HG02623 (cell line): ENCODE measurements around the gene TLR3.
"Not testable (repeated sequence)": the region's sequence is repeated elsewhere in the genome, so short reads cannot be mapped to it uniquely, and the experiment has no call there.

Experiments
- ATAC-seq: cut with Tn5 transposase; IDR thresholded peaks from one replicate; pipeline ENCODE4 v1.9.1; 2021; ENCODE audit warnings: moderate library complexity; ENCODE audit not compliant: unreplicated experiment

The TLR3 gene

DNA sequence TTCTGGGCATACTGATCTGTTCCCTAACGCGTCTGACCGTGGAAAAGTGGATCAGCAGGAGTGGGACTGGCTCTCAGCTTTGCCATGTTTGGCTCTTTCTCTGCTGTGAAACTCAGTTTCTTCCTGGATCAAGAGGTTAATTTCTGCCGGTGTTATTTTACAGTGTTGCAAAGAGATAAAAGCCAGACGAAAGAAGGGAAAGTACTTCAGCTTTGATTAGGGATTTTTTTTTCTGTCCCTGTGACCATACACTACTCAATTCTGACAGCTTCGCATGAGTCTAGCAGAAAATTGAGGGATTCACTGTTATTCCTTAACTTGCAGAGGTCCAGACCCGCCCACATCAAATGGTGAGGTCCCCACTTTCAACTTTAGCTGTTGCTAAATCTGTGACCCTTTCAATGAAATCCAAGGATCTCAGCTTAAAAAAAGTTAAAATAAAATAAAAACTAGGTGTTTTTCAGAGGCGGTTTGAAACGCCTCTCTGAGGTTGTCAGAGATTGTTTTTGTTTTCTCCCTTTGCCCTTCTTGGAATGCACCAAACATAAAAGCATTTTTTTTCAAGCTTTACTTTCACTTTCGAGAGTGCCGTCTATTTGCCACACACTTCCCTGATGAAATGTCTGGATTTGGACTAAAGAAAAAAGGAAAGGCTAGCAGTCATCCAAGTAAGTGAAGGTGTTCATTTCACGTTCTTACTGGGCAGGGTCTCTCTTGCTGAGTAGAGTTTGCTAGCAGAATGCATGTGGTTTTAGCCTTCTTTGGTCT lies at the start of gene TLR3:
Gene TLR3 (plus strand): TSS at position 576 of the 768 bp plus-strand sequence. CDS start 7,464 bp downstream, outside the sequence.
- no peak for ATAC-seq

GRCh38 chr4:186019269-186019668 lies 49.7 kb upstream of the TLR3 start:
- no peak for ATAC-seq

GRCh38 chr4:186020106-186020792 lies 48.7 kb upstream of the TLR3 start:
- no peak for ATAC-seq

DNA sequence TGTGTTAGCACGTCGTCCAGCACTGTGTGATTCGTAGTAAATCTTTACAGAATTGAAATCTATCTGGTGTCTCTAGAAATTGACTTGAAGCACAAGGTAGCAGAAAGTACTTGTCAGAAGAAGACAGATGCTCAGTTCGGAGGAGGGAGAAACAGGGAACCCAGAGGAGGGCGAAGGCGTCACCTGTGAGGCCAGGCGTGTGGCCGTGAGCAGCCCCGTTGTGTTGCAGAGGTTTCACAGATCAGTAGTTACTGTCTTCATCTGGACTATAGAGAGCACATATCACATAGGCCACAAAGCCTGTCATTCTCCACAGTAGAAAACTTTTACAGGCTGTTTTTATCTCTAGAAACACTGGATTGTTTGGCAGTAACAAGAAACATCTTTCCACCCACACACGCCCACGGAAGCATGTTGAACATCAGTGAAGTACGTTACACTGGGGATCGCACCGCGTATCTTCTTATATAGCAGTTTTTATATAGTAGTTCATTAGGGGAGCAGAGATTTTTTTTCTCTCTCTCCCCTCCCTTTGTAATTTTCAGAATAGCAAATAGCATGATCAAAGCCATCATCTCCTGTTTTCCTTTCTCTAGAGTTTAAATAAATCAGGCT lies 48.1 kb upstream of the TLR3 start:
- no peak for ATAC-seq

- ATAC-seq = no peak
These were observed 47.3 kb upstream of the TLR3 start for GRCh38 chr4:186021461-186022167.

DNA sequence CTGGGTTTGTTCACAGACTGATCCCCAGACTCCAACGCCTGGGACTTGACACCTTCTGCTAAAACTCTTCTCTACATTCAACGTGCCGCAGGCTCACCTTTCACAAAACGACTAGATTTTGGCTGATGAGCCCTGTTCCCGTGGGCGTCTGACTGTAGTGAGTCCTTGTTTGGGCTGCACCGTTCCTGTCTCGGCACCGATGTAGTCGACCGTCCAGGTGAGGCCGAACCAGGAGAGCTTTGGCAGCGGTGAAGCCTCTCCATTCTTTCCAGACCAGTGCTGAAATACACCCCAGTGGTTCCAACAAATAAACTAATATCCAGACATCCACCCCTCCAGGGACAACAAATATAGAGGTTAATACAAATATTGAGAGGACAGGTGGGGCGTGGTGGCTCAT lies 45.0 kb upstream of the TLR3 start:
- ATAC-seq = no peak

DNA sequence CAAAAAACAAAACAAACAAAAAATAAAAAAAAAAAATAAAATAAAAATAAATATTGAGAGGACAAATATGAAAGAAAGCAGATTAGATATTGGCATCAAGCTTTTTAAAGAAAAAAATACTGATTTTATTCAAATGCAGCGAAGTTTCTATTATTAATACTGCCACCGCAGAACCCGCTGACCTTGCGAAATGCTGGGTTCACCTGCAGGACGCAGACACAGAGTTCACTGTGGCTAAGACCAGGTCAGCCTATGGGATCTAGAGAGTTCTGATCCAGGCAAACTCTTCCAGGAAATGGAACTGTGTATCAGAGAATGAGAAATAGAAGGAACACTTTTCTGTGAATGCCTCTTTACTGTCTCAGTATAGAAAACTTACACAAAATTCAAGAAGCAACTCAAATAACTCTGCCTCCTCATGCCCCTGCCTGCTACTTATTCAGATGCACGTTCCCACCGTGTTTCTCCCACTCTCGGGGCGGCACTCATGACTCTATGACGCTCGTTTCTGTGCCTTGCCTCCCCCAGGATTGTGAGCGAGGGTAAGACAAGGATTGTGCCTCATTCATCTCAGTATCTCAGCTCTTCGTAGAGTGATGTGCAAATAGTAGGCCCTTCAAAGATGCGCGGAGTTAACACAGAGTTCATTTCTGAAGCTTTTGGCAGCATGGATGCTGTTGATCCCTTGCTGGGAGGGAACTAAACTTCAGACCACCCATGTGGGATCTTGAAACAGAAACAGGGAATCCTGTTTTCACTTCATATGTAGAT lies 44.1 kb upstream of the TLR3 start:
- ATAC-seq = no peak

- no peak for ATAC-seq
These were observed 43.6 kb upstream of the TLR3 start for GRCh38 chr4:186025408-186025690.

DNA sequence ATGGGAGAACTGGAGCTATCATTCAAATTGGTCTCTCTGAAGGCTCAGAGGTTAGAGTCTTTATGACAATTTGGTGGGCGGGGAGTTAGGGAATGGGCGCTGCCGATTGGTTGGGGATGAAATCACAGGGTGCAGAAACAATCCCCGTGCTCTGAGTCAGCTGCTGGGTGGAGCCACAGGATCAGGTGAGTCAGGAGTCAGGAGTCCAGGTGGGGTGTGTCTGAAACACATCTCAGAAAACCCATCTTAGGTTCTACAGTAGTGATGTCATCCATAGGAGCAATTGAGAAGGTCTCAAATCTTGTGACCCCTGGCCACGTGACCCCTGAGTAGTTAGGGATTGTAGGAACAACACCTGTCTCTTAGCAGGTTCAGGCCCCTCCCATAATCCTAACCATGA lies 41.6 kb upstream of the TLR3 start:
- ATAC-seq = no peak

DNA sequence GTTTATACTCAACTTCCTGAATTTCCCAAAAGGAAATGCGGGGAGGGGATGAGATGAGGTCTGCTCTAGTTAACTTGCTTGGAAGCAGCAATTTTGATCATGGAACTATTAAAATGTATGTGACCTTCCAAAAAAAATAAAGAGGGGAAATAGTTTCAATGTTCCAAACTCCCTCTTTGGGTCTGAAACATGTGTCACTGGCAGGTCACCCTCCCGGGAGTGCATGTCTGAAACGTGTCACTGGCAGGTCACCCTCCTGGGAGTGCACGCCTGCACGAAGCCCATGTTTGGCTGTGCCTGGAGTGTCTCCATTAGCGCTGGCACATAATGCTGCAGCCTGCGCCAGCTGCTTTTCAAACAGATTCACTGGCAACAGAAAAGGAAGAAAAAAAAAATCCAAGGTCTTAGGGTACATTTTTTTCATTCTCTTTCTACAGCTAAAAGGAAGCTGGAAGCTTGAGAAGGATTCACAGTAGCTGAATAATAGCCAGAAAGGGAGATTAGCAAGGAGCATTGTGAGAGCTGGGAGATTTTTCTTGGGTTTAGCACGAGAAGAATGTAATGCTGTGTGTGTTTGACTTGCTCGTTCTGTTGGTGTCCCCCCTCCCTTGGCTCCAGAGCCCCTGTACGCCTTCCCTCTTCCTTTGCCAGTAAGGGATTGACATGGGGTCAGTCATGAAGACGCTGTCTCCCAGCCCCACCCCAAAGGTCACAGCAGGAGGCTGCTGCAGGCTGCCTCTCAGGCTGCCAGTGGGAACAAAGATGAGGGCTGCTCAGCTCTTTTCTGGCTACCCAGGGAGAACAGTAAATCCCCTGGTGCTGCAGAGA lies 39.2 kb upstream of the TLR3 start:
- ATAC-seq = no peak

DNA sequence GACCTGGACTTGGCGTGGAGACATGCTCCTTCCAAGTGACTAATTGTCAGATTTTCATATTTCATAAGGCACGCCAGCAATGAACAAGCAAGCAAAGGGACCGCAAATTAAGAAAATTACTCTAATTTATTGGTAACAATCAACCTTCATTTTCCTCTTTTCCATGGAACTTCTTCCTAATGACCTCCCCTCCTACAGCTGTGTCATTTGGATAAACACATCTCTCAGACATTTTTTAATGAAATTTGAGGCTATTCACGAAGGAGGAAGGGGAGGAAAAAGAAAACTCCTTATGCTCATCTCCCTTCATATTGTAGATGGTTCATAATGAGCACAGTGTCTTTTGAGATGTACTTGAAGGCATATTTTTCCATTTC lies 38.6 kb upstream of the TLR3 start:
- ATAC-seq = no peak

GRCh38 chr4:186030795-186031194 lies 38.2 kb upstream of the TLR3 start:
- no peak for ATAC-seq

- no peak for ATAC-seq
These were observed 36.7 kb upstream of the TLR3 start for GRCh38 chr4:186032259-186032658.

DNA sequence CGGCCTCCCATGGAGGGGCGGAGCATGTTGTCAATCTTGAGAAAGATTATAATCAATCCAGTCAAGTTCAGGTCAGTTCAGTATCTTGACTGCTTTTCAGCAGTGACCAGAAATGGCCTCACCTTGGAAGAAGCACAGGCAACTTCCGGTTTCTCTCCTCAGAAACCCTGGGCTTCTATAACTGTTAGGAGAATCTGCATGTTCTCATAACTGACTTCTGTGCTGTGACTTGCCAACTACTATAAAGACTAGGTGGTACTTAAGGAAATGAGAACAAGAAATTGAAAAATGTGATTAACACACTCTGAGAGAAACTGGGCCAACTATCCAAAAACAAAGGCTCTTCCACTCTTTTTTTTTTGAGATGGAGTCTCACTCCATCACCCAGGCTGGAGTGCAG lies 35.9 kb upstream of the TLR3 start:
- ATAC-seq = no peak

DNA sequence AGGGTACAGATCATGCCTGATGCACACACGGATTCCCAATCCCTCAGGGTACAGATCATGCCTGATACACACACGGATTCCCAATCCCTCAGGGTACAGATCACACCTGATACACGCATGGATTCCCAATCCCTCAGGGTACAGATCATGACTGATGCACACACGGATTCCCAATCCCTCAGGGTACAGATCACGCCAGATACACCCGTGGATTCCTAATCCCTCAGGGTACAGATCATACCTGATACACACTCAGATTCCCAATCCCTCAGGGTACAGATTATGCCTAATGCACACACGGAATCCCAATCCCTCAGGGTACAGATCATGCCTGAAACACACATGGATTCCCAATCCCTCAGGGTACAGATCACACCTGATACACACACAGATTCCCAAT lies 34.3 kb upstream of the TLR3 start:
- ATAC-seq = not testable (repeated sequence)

DNA sequence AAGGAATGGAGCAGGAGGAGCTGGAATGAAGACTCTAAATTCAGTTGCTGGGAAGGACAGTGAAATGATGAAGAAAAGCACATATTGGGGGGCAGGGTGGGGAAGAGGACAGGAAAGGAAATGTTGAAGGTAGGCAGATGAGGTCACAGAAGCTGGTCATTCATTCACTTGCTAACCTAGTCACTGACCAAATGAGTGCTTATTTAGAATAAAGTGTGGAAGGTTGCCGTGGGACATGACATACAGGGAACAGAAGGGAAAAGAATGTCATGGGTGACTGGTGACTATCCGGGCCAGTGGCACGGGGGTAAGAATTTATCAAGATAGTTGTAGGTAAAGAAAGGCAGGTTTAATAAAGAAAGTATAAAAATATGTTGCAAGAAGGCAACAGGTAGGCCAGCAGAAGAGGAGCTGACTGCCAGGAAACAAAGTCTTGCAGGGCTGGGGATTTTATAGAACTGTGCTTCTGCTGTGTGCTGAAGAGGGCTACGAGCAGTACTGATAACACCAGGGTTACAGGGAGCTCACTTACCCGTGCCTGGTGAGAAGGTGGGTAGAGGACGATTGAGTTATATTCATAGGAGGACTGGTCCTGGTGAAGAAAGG lies 31.9 kb upstream of the TLR3 start:
- ATAC-seq = no peak

DNA sequence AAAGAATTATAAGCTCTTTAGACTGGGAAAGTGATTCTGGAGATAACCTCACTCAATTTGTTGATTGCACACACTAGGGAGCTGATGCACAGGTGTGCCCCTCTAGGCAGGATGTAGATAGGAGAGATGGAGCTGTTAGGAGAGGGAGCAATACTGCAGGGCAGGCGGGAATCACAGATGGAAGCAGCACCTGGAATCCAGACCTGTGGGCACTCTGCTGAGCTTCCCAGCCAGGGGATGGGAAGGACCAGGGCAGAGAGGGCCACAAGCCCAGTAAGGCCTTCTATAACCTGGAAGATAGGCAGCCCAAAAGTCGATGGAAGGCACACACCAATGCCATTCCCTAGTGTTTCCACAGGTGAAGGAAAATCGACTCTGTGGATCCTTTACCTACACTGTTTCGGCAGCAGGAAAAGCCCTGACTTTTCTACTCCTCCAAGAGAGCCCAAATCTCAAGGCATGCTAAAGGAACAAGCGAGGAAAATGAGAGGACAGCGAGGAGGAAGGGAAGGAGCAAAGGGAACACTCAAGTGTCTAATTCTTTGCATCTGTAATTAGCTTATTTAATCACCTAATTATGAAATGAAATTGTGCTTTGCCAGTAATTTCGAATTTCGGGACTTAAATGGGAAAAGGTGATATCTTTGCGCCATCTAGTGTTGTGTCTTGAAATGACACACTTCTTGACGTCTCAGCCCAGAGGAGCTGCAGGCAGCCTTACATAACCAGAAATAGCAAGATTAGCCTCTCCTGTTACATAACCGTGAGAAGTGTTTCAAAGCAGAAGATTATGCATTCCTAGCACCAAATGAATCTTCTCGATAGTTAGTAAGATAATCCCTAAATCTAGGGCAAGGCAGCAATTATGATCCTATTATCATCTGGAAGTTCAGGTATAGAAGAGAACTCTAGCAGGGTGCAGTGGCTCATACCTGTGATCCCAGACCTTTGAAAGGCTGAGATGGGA lies 31.0 kb upstream of the TLR3 start:
- ATAC-seq = peak; percentile 66

DNA sequence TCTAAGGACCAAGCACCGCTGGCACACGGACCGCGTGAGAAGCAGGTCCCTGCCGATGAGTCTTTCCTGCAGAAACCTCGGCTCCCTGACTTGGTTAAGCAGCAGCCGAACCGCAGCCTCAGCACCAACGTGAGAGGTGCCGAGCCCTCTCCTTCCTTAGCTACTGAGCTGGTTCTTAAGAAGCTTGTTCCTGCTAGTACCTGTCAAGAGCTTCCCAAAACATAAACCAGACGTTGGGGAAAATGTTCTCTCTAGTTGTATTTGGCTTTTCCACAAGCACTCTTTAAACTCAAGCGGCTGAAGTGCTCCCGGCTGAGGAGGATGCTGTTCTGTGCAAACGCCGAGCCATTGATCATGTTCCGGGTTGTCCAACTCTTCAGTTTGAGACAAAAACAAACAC lies 29.3 kb upstream of the TLR3 start:
- no peak for ATAC-seq

DNA sequence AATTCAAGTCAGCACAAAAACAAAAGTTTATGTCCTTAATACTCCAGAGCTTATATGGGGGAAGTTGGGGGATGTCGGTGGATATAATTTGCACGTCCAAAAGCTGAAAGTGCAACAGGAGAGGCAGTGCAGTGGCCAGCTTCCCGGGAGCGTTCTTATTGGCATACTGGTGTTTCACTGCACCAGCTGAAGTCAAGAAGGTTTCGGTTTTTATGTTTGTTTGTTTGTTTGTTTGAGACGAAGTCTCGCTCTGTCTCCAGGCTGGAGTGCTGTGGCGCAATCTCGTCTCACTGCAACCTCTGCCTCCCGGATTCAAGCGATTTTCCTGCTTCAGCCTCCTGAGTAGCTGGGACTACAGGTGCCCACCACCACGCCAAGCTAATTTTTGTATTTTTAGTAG lies 28.6 kb upstream of the TLR3 start:
- ATAC-seq = no peak
